Suppressor macrophage treated with lipopolysaccharide for 1 hour (primary cell): ENCODE data around the gene SNAI3.
A peak's percentile ranks its signal among the peaks of the same experiment; 100 is the strongest.

Source experiments
- DNase-seq, 3 donors: peaks; one replicate each; pipeline ENCODE4 v3.0.0-alpha.2; 2020 to 2022

SNAI3 gene

DNA sequence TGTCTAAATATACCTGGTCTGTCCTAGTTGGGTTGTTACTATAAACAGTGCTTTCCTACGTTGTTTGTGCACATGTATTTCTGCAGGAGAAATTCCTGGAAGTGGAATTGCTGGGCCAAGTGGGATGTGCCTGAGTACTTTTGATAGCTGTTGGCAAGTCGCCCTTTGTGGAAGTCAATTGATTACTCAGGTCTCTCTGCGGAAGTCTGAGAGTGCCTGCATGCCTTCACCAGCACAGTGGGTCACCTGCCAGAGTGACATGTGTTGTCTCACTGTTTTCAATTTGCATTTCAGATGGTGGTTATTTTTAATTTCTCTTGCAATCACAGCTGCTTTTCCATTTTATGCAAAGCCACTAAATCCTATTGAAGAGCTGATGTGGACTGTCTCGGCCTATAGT is 21.2 kb downstream of the SNAI3 start:
- no peak for DNase-seq

- peak; percentile 99 for DNase-seq
These were observed 23.3 kb downstream of the SNAI3 start, which contains the start of gene MVD for GRCh38 chr16:88662843-88663606. Gene MVD, minus strand, starts transcription at chr16:88663091. Its CDS starts 11 bp downstream, at chr16:88663080.

DNA sequence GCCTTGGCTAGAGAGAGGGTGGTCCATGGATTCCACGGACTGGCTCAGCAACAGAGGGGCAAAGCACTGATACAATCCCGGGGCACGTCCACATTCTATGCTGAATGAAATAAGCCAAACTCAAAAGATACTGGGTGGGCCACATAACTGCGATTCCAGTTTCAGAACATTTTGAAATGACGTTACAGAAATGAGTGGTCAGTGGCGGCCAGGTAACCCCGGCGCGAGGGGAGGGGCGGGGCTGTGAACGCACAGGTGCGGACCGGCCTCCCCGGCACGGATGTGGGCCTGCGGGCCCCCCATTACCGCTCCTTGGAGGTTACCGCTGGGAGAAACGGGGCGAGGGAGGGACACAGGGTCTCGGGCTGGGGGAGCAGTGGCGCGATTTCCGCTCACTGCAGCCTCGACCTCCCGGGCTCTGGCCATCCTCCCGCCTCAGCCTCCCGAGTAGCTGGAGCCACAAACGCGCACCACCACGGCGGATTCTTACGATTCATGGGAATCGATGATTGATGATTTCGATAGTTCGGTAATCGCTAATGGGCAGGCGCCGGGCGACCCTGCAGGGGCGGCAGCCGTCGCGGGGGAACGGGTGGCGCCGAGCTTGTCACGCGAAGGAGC is 24.0 kb downstream of the SNAI3 start:
- no peak for DNase-seq

GRCh38 chr16:88661468-88661867 is 24.8 kb downstream of the SNAI3 start:
- DNase-seq: no peak

DNA sequence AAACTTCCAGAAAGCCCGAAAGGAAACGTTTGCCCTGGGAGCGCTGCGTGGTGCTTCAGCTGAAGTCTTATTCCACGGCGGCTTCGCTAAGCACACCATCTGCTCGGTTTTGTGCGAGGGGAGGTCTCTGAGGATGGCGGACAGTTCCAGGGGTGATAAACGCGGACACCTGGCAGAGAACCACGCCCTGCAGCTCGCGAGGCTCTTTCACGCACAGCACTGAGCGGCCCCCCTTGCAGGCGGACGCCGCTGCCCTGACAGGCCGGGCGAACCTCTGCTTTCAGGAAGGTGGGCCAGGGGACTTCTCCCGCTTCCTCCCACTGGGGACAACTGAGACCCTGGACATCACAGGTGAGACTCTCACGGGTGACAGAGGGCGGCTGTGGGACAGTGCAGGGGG is 27.1 kb downstream of the SNAI3 start:
- DNase-seq: no peak

DNA sequence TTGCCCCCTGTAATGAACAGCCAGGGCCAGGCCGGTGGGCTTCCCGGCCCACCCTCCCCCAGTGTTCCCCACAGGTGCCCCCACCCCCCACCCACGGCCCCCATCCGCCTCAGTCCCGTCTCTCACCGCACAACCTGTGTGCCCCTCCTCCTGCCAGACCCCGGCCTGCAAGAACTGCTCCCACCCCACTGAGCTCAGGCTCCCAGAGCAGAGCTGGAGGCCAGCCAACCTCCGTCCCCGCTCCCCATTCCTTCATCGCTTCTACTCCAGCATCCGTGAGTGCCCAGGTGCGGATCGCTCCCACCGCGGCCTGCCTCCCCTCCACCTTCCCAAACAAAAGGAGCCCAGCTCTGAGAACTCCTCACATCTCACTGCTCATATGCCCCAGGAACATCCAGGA is 27.6 kb downstream of the SNAI3 start:
- DNase-seq: no peak

DNA sequence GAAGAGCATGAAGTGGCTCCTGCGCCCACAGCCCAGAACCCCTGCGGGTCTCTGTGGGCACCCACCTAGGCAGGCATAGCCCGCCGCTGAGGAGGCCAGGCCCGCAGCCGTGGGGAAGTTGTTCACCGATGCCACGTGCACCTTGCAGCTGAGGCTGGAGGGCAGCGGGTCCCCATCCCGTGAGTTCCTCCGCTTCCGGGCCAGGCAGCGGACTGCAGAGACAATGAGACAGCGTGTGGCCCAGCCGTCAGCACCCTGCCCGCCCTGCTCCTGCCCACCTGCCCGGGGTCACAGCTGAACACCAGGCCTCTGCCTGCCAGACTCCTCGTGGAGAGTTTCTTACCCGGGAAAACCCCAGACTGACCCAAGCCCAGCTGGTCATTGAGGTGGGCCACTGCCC is 28.9 kb downstream of the SNAI3 start:
- DNase-seq: no peak

DNA sequence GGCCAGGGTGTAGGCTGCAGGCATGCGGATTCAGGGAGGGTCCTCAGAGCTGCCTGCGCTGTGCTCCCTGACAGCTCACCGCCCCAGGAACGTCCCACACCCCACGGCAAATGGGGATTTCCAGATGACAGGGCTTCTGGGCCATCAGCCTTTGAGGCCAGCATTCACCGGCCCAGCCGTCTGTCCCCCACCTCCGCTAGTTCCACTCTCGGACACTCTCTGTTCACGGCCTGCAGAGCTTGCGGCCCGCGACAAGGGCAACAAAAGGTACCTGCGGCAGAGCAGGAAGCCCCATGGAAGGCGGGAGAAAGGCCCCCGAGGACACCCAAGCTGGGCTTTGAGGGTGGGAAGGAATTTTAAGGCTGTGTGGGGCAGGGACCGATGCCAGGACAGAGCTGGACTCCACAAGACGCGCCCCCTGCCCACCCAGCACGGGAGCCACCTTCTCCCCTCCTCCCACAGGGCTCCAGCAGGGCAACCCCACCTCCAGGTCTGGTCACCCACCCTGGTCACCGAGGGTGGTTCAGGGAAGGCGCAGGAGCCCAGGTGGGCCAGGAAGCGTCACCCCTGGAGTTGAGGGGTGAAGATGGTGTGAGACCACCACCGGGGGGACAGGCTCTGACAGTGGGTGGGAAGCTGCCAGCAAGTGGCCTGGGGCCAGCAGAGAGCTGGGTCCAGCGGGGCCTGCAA is 29.9 kb downstream of the SNAI3 start:
- peak in 2 of 3 donors; percentile 31 to 40 for DNase-seq

- DNase-seq: no peak
These were observed 30.5 kb downstream of the SNAI3 start for GRCh38 chr16:88655733-88656281.

GRCh38 chr16:88655053-88655732 is 31.1 kb downstream of the SNAI3 start:
- DNase-seq: no peak

GRCh38 chr16:88654363-88655052 is 31.8 kb downstream of the SNAI3 start:
- DNase-seq: no peak

GRCh38 chr16:88653596-88654362 is 32.5 kb downstream of the SNAI3 start:
- no peak for DNase-seq

- DNase-seq: no peak
These were observed 33.2 kb downstream of the SNAI3 start for GRCh38 chr16:88653101-88653500.

- no peak for DNase-seq
These were observed 33.6 kb downstream of the SNAI3 start for GRCh38 chr16:88652762-88653063.

- DNase-seq: no peak
These were observed 34.1 kb downstream of the SNAI3 start for GRCh38 chr16:88651989-88652761.

GRCh38 chr16:88651276-88651988 is 34.9 kb downstream of the SNAI3 start:
- peak; percentile 89 to 95 (median 94) for DNase-seq

- DNase-seq: peak; percentile 93 to 96 (median 93)
These were observed 35.5 kb downstream of the SNAI3 start, which contains the start of gene CYBA for GRCh38 chr16:88650749-88651275. Gene CYBA, minus strand, starts transcription at chr16:88651053. Its CDS starts 40 bp downstream, at chr16:88651013.

- DNase-seq: peak; percentile 67 to 76 (median 75)
These were observed 36.2 kb downstream of the SNAI3 start for GRCh38 chr16:88649924-88650748.
